ENCODE results near the gene ERC1.

DNA sequence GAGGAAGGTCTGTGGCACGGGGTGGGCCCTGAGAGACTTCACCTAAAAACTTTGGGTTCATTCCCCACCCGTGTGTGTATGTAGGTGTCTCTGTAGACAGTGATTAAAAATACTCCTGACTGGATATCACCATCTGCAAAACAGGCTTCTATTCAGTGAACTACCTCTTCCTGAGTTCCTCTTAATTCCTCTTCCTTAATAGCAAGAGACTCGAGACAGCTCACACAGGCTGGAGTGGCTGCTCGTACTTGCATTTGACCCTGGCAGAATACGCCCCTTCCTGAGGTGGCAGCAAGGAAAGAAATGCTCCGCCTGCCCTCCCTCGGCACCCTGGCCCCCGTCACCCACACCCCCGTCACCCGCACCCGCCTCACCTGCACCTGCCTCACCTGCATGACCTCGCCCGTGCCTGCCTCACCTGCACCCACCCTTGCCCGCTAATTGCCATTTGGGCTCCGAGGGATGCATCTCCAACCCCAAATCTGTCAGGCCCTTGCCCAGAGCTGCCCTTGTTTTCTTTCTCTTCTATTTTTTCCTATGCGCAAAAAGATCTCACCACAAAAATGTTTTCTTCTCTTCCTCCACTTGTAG, 513.4 kb downstream of the ERC1 start:
- TF ChIP-seq EZH2 (IDR thresholded peaks at IDR 0.05; ENCODE audit: borderline replicate concordance, insufficient read depth, low read length, poor library complexity, severe bottlenecking), result no peak
- no peak for TF ChIP-seq CTCF (IDR thresholded peaks at IDR 0.05; ENCODE audit: poor library complexity, severe bottlenecking)
- no peak for TF ChIP-seq RAD21 (conservative IDR thresholded peaks at IDR 0.05)
- no peak for TF ChIP-seq SMC3 (conservative IDR thresholded peaks at IDR 0.05; ENCODE audit: poor library complexity)

Data from neural cell (in vitro differentiated cells).